HTERT RPE-1 (cell line): Measurements from ENCODE around the gene NUDCD2.
"Not testable (repeated sequence)": the region's sequence is repeated elsewhere in the genome, so short reads cannot be mapped to it uniquely, and the experiment has no call there.

ENCODE experiments used
- in situ Hi-C: fragments of 300-500 bp; cut with MboI; formaldehyde crosslinking; loops from 4 replicates; pipeline ENCODE4 v1.14.3; 2020; ENCODE audit warnings: low sequenced_read_pairs

The NUDCD2 gene

GRCh38 chr5:163434401-163434866 lies 25.5 kb downstream of the NUDCD2 start:
- in situ Hi-C loops = no loop called here

GRCh38 chr5:163433271-163433670 lies 26.6 kb downstream of the NUDCD2 start:
- in situ Hi-C loops = no loop called here

GRCh38 chr5:163432544-163432943 lies 27.4 kb downstream of the NUDCD2 start:
- in situ Hi-C loops = no loop called here

GRCh38 chr5:163426128-163426527 lies 33.8 kb downstream of the NUDCD2 start:
- in situ Hi-C loops = not testable (repeated sequence)

- in situ Hi-C loops = no loop called here
Observed at GRCh38 chr5:163424836-163425235, 35.1 kb downstream of the NUDCD2 start.

GRCh38 chr5:163415673-163416072 lies 44.2 kb downstream of the NUDCD2 start:
- in situ Hi-C loops = not testable (repeated sequence)

- in situ Hi-C loops = no loop called here
Observed at GRCh38 chr5:163410505-163410904, 49.4 kb downstream of the NUDCD2 start.

- in situ Hi-C loops = no loop called here
Observed at GRCh38 chr5:163409384-163409783, 50.5 kb downstream of the NUDCD2 start.

- in situ Hi-C loops = no loop called here
Observed at GRCh38 chr5:163408311-163408923, 51.5 kb downstream of the NUDCD2 start.

GRCh38 chr5:163407034-163407655 lies 52.8 kb downstream of the NUDCD2 start:
- in situ Hi-C loops = no loop called here

- in situ Hi-C loops = no loop called here
Observed at GRCh38 chr5:163404364-163405173, 55.3 kb downstream of the NUDCD2 start.

GRCh38 chr5:163402007-163402406 lies 57.9 kb downstream of the NUDCD2 start:
- in situ Hi-C loops = no loop called here

GRCh38 chr5:163401271-163401670 lies 58.6 kb downstream of the NUDCD2 start:
- in situ Hi-C loops = no loop called here

GRCh38 chr5:163399923-163400322 lies 60.0 kb downstream of the NUDCD2 start:
- in situ Hi-C loops = no loop called here

GRCh38 chr5:163397354-163397753 lies 62.5 kb downstream of the NUDCD2 start:
- in situ Hi-C loops = no loop called here

- in situ Hi-C loops = not testable (repeated sequence)
Observed at GRCh38 chr5:163396818-163397340, 63.0 kb downstream of the NUDCD2 start.
